ENCODE results near the gene PLD3.

PLD3 gene

GRCh38 chr19:40380199-40381037 lies 31.9 kb downstream of the PLD3 start:
- no peak overlapping the region for H3K4me3 ChIP-seq (ENCODE audit: low read length)
- H3K36me3 ChIP-seq (ENCODE audit: control insufficient read depth, low read depth, low read length): peaks cover 8% of the 10 kb centered on the region
- H3K27ac ChIP-seq (ENCODE audit: low read length): no peak overlapping the region
- no peaks in the 10 kb centered on the region for H3K4me1 ChIP-seq (ENCODE audit: control insufficient read depth, low read depth, low read length)
- H3K27me3 ChIP-seq (ENCODE audit: control insufficient read depth, insufficient read depth, low read length): no peaks in the 10 kb centered on the region
- H3K9ac ChIP-seq (ENCODE audit: low read length): no peak overlapping the region
- no peaks in the 10 kb centered on the region for H3K9me3 ChIP-seq (ENCODE audit: control insufficient read depth, low read depth, low read length)

GRCh38 chr19:40381321-40381720 lies 32.8 kb downstream of the PLD3 start:
- Histone ChIP-seq H3K9me3 (ENCODE audit: control insufficient read depth, low read depth, low read length) (no peaks in the 10 kb centered on the region), H3K36me3 (ENCODE audit: control insufficient read depth, low read depth, low read length) (peaks cover 8% of the 10 kb centered on the region), H3K27me3 (ENCODE audit: control insufficient read depth, insufficient read depth, low read length) (no peaks in the 10 kb centered on the region), H3K4me3 (ENCODE audit: low read length) (no peak overlapping the region), H3K4me1 (ENCODE audit: control insufficient read depth, low read depth, low read length) (no peaks in the 10 kb centered on the region), H3K27ac (ENCODE audit: low read length) (no peak overlapping the region), H3K9ac (ENCODE audit: low read length) (no peak overlapping the region)

GRCh38 chr19:40383668-40384248 lies 35.3 kb downstream of the PLD3 start:
- no peaks in the 10 kb centered on the region for H3K9me3 ChIP-seq (ENCODE audit: control insufficient read depth, low read depth, low read length)
- H3K27ac ChIP-seq (ENCODE audit: low read length): no peak overlapping the region
- peaks cover 2% of the 10 kb centered on the region for H3K36me3 ChIP-seq (ENCODE audit: control insufficient read depth, low read depth, low read length)
- H3K9ac ChIP-seq (ENCODE audit: low read length): no peak overlapping the region
- H3K4me3 ChIP-seq (ENCODE audit: low read length): no peak overlapping the region
- no peaks in the 10 kb centered on the region for H3K27me3 ChIP-seq (ENCODE audit: control insufficient read depth, insufficient read depth, low read length)
- H3K4me1 ChIP-seq (ENCODE audit: control insufficient read depth, low read depth, low read length): no peaks in the 10 kb centered on the region

GRCh38 chr19:40387155-40387554 lies 38.7 kb downstream of the PLD3 start:
- Histone ChIP-seq H3K9me3 (ENCODE audit: control insufficient read depth, low read depth, low read length) (no peaks in the 10 kb centered on the region), H3K27me3 (ENCODE audit: control insufficient read depth, insufficient read depth, low read length) (no peaks in the 10 kb centered on the region), H3K27ac (ENCODE audit: low read length) (no peak overlapping the region), H3K36me3 (ENCODE audit: control insufficient read depth, low read depth, low read length) (no peaks in the 10 kb centered on the region), H3K4me3 (ENCODE audit: low read length) (no peak overlapping the region), H3K9ac (ENCODE audit: low read length) (no peak overlapping the region), H3K4me1 (ENCODE audit: control insufficient read depth, low read depth, low read length) (no peaks in the 10 kb centered on the region)

GRCh38 chr19:40388481-40388880 lies 40.0 kb downstream of the PLD3 start:
- Histone ChIP-seq H3K4me3 (ENCODE audit: low read length) (no peak overlapping the region), H3K36me3 (ENCODE audit: control insufficient read depth, low read depth, low read length) (no peaks in the 10 kb centered on the region), H3K9ac (ENCODE audit: low read length) (no peak overlapping the region), H3K9me3 (ENCODE audit: control insufficient read depth, low read depth, low read length) (no peaks in the 10 kb centered on the region), H3K27me3 (ENCODE audit: control insufficient read depth, insufficient read depth, low read length) (no peaks in the 10 kb centered on the region), H3K27ac (ENCODE audit: low read length) (no peak overlapping the region), H3K4me1 (ENCODE audit: control insufficient read depth, low read depth, low read length) (no peaks in the 10 kb centered on the region)

GRCh38 chr19:40389404-40390083 lies 41.0 kb downstream of the PLD3 start:
- no peaks in the 10 kb centered on the region for H3K27me3 ChIP-seq (ENCODE audit: control insufficient read depth, insufficient read depth, low read length)
- no peak overlapping the region for H3K27ac ChIP-seq (ENCODE audit: low read length)
- H3K9ac ChIP-seq (ENCODE audit: low read length): no peak overlapping the region

GRCh38 chr19:40390084-40390742 lies 41.7 kb downstream of the PLD3 start, which contains the start of gene HIPK4:
Gene HIPK4 (minus strand): TSS chr19:40390181. CDS start chr19:40389902, 279 bp downstream.
- Histone ChIP-seq H3K9ac (ENCODE audit: low read length) (no peak within 1 kb of the TSS), H3K27ac (ENCODE audit: low read length) (no peak within 1 kb of the TSS), H3K4me3 (ENCODE audit: low read length) (no peak within 1 kb of the TSS), H3K36me3 (ENCODE audit: control insufficient read depth, low read depth, low read length) (no peaks in the 10 kb centered on the region), H3K27me3 (ENCODE audit: control insufficient read depth, insufficient read depth, low read length) (no peaks in the 10 kb centered on the region), H3K4me1 (ENCODE audit: control insufficient read depth, low read depth, low read length) (no peaks in the 10 kb centered on the region), H3K9me3 (ENCODE audit: control insufficient read depth, low read depth, low read length) (no peaks in the 10 kb centered on the region)

More at GRCh38 chr19:40389404-40390083, 41.0 kb downstream of the PLD3 start:
- H3K9me3 ChIP-seq (ENCODE audit: control insufficient read depth, low read depth, low read length): no peaks in the 10 kb centered on the region
- no peaks in the 10 kb centered on the region for H3K4me1 ChIP-seq (ENCODE audit: control insufficient read depth, low read depth, low read length)
- no peak overlapping the region for H3K4me3 ChIP-seq (ENCODE audit: low read length)
- H3K36me3 ChIP-seq (ENCODE audit: control insufficient read depth, low read depth, low read length): no peaks in the 10 kb centered on the region

- no peaks in the 10 kb centered on the region for H3K36me3 ChIP-seq (ENCODE audit: control insufficient read depth, low read depth, low read length)
These were observed 43.6 kb downstream of the PLD3 start for GRCh38 chr19:40392123-40392522.

GRCh38 chr19:40392894-40393517 lies 44.5 kb downstream of the PLD3 start:
- Histone ChIP-seq H3K9me3 (ENCODE audit: control insufficient read depth, low read depth, low read length) (no peaks in the 10 kb centered on the region), H3K4me3 (ENCODE audit: low read length) (no peak overlapping the region), H3K27ac (ENCODE audit: low read length) (no peak overlapping the region), H3K4me1 (ENCODE audit: control insufficient read depth, low read depth, low read length) (no peaks in the 10 kb centered on the region), H3K9ac (ENCODE audit: low read length) (no peak overlapping the region), H3K36me3 (ENCODE audit: control insufficient read depth, low read depth, low read length) (no peaks in the 10 kb centered on the region), H3K27me3 (ENCODE audit: control insufficient read depth, insufficient read depth, low read length) (peaks cover 3% of the 10 kb centered on the region)

More at GRCh38 chr19:40392123-40392522, 43.6 kb downstream of the PLD3 start:
- Histone ChIP-seq H3K9me3 (ENCODE audit: control insufficient read depth, low read depth, low read length) (no peaks in the 10 kb centered on the region), H3K27ac (ENCODE audit: low read length) (no peak overlapping the region), H3K27me3 (ENCODE audit: control insufficient read depth, insufficient read depth, low read length) (no peaks in the 10 kb centered on the region), H3K4me1 (ENCODE audit: control insufficient read depth, low read depth, low read length) (no peaks in the 10 kb centered on the region), H3K4me3 (ENCODE audit: low read length) (no peak overlapping the region), H3K9ac (ENCODE audit: low read length) (no peak overlapping the region)

GRCh38 chr19:40393894-40394815 lies 45.7 kb downstream of the PLD3 start:
- H3K4me3 ChIP-seq (ENCODE audit: low read length): no peak overlapping the region
- no peaks in the 10 kb centered on the region for H3K9me3 ChIP-seq (ENCODE audit: control insufficient read depth, low read depth, low read length)
- no peak overlapping the region for H3K27ac ChIP-seq (ENCODE audit: low read length)
- H3K4me1 ChIP-seq (ENCODE audit: control insufficient read depth, low read depth, low read length): no peaks in the 10 kb centered on the region
- no peaks in the 10 kb centered on the region for H3K36me3 ChIP-seq (ENCODE audit: control insufficient read depth, low read depth, low read length)
- peaks cover 11% of the 10 kb centered on the region for H3K27me3 ChIP-seq (ENCODE audit: control insufficient read depth, insufficient read depth, low read length)
- no peak overlapping the region for H3K9ac ChIP-seq (ENCODE audit: low read length)
